Measurements from ENCODE around the gene TMEM144. TPM values are rescaled to one million over a fixed set of nuclear protein-coding genes. Genes with fewer than 3 reads are reported as not detected.

TMEM144 gene
- total RNA-seq, 1 donor from 2014 or later: 4.1 TPM

DNA sequence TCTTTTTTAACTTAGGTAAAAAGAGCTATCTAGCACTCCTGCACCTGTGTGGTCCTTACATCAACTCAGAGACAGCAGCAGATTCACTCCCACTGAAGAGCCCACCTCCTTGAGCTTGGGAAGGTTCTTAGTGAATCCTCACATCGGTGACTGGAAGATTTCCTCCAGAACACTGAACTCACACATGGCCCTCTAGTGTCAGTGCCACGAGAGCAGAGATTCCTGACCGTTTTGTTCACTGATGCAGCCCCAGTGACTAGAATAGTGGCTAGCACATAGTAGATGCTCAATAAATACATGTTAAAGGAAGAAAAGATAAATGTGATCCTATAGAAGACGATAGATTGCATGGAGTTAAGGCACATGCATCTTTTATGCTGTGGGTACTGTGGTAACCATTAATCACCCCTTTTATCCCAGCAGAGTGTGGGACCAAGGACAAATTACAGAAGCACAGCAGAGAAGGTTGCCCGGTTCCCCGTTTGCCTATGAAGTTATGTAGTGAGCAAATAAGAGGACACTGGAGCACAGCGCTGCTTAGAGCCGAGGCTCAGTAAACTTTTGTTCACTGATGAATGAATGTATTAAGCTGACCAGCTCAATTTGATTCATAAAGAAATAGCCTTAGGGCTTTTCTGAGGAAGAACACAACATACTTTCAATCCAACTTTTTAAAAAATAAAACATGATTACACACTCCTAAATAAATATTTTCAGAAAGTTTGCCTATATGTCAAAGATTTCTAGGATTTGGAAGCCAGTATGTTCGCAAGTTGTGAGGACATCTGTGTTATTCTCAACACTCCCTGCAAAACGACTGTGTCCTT lies 46.1 kb upstream of the TMEM144 start:
- Histone ChIP-seq H3K4me2 (no peak overlapping the region), H3K4me3 (no peak overlapping the region), H3K27ac (no peak overlapping the region), H3K9ac (no peak overlapping the region), H3K79me2 (ENCODE audit: low read depth) (no peaks in the 10 kb centered on the region), H2AFZ (replicated peaks) (no peak overlapping the region), H3K9me3 (ENCODE audit: low read depth) (no peaks in the 10 kb centered on the region), H3K4me1 (no peaks in the 10 kb centered on the region), H3F3A (ENCODE audit: low read depth) (no peaks in the 10 kb centered on the region), H3K27me3 (no peaks in the 10 kb centered on the region), H3K36me3 (no peaks in the 10 kb centered on the region), H4K20me1 (ENCODE audit: low read depth) (no peaks in the 10 kb centered on the region)
- TF ChIP-seq EZH2 (IDR thresholded peaks at IDR 0.05): no peak
- no peak for TF ChIP-seq EZH2phosphoT487 (IDR thresholded peaks at IDR 0.05)
- TF ChIP-seq, protein P1, sequence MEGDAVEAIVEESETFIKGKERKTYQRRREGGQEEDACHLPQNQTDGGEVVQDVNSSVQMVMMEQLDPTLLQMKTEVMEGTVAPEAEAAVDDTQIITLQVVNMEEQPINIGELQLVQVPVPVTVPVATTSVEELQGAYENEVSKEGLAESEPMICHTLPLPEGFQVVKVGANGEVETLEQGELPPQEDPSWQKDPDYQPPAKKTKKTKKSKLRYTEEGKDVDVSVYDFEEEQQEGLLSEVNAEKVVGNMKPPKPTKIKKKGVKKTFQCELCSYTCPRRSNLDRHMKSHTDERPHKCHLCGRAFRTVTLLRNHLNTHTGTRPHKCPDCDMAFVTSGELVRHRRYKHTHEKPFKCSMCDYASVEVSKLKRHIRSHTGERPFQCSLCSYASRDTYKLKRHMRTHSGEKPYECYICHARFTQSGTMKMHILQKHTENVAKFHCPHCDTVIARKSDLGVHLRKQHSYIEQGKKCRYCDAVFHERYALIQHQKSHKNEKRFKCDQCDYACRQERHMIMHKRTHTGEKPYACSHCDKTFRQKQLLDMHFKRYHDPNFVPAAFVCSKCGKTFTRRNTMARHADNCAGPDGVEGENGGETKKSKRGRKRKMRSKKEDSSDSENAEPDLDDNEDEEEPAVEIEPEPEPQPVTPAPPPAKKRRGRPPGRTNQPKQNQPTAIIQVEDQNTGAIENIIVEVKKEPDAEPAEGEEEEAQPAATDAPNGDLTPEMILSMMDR (IDR thresholded peaks at IDR 0.05): no peak
- Mint-ChIP-seq H3K27ac (no peak overlapping the region), H3K27me3 (ENCODE audit: insufficient read depth, low read depth) (peaks cover 4% of the 10 kb centered on the region), H3K4me3 (no peak overlapping the region), H3K4me1 (peaks cover 13% of the 10 kb centered on the region), H3K36me3 (no peaks in the 10 kb centered on the region), H3K9me3 (peaks cover 2% of the 10 kb centered on the region)
- no peak for DNase-seq (ENCODE audit: low spot score)

DNA sequence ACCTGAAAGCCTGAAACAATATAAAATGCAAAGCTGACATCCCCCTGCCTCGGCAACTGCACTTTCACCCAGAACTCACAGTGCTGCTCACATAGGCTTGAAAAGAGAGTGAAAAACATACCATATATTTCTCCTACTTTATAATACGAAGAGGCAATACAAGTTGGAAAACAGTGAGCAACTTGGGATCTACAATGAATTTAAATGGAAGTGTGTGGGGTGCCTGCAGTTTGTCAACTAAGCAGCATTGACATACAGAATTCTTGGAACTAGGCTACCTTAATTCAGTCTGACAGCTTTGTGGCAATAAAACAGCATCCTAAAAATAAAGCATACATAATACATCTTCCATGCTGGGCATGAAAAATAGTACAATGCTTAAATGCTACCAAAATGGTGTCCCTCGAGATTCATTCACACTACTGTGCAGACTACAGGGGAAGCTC lies 45.5 kb upstream of the TMEM144 start:
- Histone ChIP-seq H3K4me2 (no peak overlapping the region), H3K27me3 (no peaks in the 10 kb centered on the region), H3K4me3 (no peak overlapping the region), H3K27ac (no peak overlapping the region), H4K20me1 (ENCODE audit: low read depth) (no peaks in the 10 kb centered on the region), H3F3A (ENCODE audit: low read depth) (no peaks in the 10 kb centered on the region), H3K79me2 (ENCODE audit: low read depth) (no peaks in the 10 kb centered on the region), H3K4me1 (no peaks in the 10 kb centered on the region), H3K9ac (no peak overlapping the region), H2AFZ (replicated peaks) (no peak overlapping the region), H3K9me3 (ENCODE audit: low read depth) (no peaks in the 10 kb centered on the region), H3K36me3 (no peaks in the 10 kb centered on the region)
- TF ChIP-seq EZH2phosphoT487 (IDR thresholded peaks at IDR 0.05) (no peak), EZH2 (IDR thresholded peaks at IDR 0.05) (no peak)
- TF ChIP-seq, protein P1 (IDR thresholded peaks at IDR 0.05): no peak
- no peaks in the 10 kb centered on the region for H3K36me3 Mint-ChIP-seq
- H3K4me1 Mint-ChIP-seq: peaks cover 17% of the 10 kb centered on the region
- peaks cover 4% of the 10 kb centered on the region for H3K27me3 Mint-ChIP-seq (ENCODE audit: insufficient read depth, low read depth)
- H3K4me3 Mint-ChIP-seq: no peak overlapping the region
- no peak overlapping the region for H3K27ac Mint-ChIP-seq
- DNase-seq (ENCODE audit: low spot score): no peak
- H3K9me3 Mint-ChIP-seq: peaks cover 2% of the 10 kb centered on the region

GRCh38 chr4:158166701-158167100 lies 43.6 kb upstream of the TMEM144 start:
- no peak overlapping the region for H3K27ac Mint-ChIP-seq
- H3K4me3 Mint-ChIP-seq: no peak overlapping the region
- no peak for DNase-seq (ENCODE audit: low spot score)
- no peaks in the 10 kb centered on the region for H3K79me2 ChIP-seq (ENCODE audit: low read depth)
- H3K27ac ChIP-seq: no peak overlapping the region
- no peaks in the 10 kb centered on the region for H3K36me3 Mint-ChIP-seq
- no peaks in the 10 kb centered on the region for H3F3A ChIP-seq (ENCODE audit: low read depth)
- H3K27me3 ChIP-seq: no peaks in the 10 kb centered on the region
- H3K27me3 Mint-ChIP-seq (ENCODE audit: insufficient read depth, low read depth): peaks cover 2% of the 10 kb centered on the region
- H3K9me3 ChIP-seq (ENCODE audit: low read depth): no peaks in the 10 kb centered on the region
- no peak overlapping the region for H2AFZ ChIP-seq (replicated peaks)
- peaks cover 20% of the 10 kb centered on the region for H3K4me1 Mint-ChIP-seq
- no peak overlapping the region for H3K4me3 ChIP-seq
- no peak overlapping the region for H3K4me2 ChIP-seq
- H3K9ac ChIP-seq: no peak overlapping the region
- no peaks in the 10 kb centered on the region for H3K36me3 ChIP-seq
- TF ChIP-seq EZH2phosphoT487 (IDR thresholded peaks at IDR 0.05) (no peak), EZH2 (IDR thresholded peaks at IDR 0.05) (no peak)
- TF ChIP-seq, protein P1 (IDR thresholded peaks at IDR 0.05): no peak
- H3K4me1 ChIP-seq: no peaks in the 10 kb centered on the region
- H4K20me1 ChIP-seq (ENCODE audit: low read depth): no peaks in the 10 kb centered on the region
- peaks cover 2% of the 10 kb centered on the region for H3K9me3 Mint-ChIP-seq

Data from neural progenitor cell (in vitro differentiated cells).